Tibial artery (tissue), 4 donors: ENCODE results near the gene NCBP3.

ENCODE experiments used
- DNase-seq, 2 donors: peaks; one replicate each; pipeline ENCODE4 v3.0.0-alpha.2; 2019
- H3K27ac ChIP-seq, 2 donors: fragments of 200-600 bp; sonication (generic) in 1 of 2; 1 replicate in 1 of 2; 2 replicates in 1 of 2; pipeline ENCODE4 v1.5.1; 2018 to 2019; ENCODE audit warnings: mild to moderate bottlenecking in 1 of 2
- H3K27me3 ChIP-seq, 2 donors: fragments of 200-600 bp; sonication (generic) in 1 of 2; one replicate each; pipeline versions ENCODE4 v1.5.1 to v1.6.0; 2016 to 2019
- H3K36me3 ChIP-seq, 3 donors: fragments of 200-600 bp; sonication (generic) in 2 of 3; one replicate each; pipeline ENCODE4 v1.5.1; 2016 to 2019; ENCODE audit warnings: mild to moderate bottlenecking in 2 of 3
- H3K4me1 ChIP-seq, 4 donors: fragments of 200-600 bp; sonication (generic) in 2 of 4; 1 replicate in 3 of 4; 2 replicates in 1 of 4; pipeline ENCODE4 v1.5.1; 2016 to 2019
- H3K4me3 ChIP-seq, 2 donors: fragments of 200-600 bp; sonication (generic) in 1 of 2; 1 replicate in 1 of 2; 2 replicates in 1 of 2; pipeline ENCODE4 v1.5.1; 2018 to 2019; ENCODE audit warnings: mild to moderate bottlenecking in 2 of 2
- H3K9me3 ChIP-seq, 3 donors: fragments of 200-600 bp; sonication (generic) in 1 of 3; one replicate each; pipeline ENCODE4 v1.5.1; 2016 to 2019
- CTCF ChIP-seq, 2 experiments: fragments of 200-600 bp in 1 of 2; fragments of 450-650 bp in 1 of 2; IDR thresholded peaks; one replicate each; pipeline ENCODE4 v1.5.1; 2017 to 2019; ENCODE audit warnings: antibody characterized with exemption in 2 of 2, mild to moderate bottlenecking in 1 of 2, moderate library complexity in 1 of 2
- intact Hi-C: fragments of 100-400 bp; cut with DNase I; formaldehyde crosslinking; loops from one replicate; pipeline ENCODE4 v1.15.0; 2023; ENCODE audit warnings: low total_unique reads

Gene NCBP3

GRCh38 chr17:3870871-3871306 lies 24.8 kb upstream of the NCBP3 start:
- Histone ChIP-seq H3K4me3 (no peak overlapping the region), H3K27ac (no peak overlapping the region), H3K9me3 (no peaks in the 10 kb centered on the region), H3K36me3 (peaks cover 24 to 72% (median 52%) of the 10 kb centered on the region in 3 donors), H3K27me3 (no peaks in the 10 kb centered on the region), H3K4me1 (no peaks in the 10 kb centered on the region)
- TF ChIP-seq CTCF (IDR thresholded peaks at IDR 0.05): no peak
- DNase-seq: no peak
- intact Hi-C loops: no loop called here

GRCh38 chr17:3867606-3868005 lies 21.6 kb upstream of the NCBP3 start:
- Histone ChIP-seq H3K27me3 (no peaks in the 10 kb centered on the region), H3K27ac (no peak overlapping the region), H3K36me3 (peaks cover 8 to 51% (median 24%) of the 10 kb centered on the region in 3 donors), H3K9me3 (no peaks in the 10 kb centered on the region), H3K4me3 (no peak overlapping the region), H3K4me1 (peaks cover 0 to 12% (median 7%) of the 10 kb centered on the region in 4 donors)
- no peak for TF ChIP-seq CTCF (IDR thresholded peaks at IDR 0.05)
- intact Hi-C loops: no loop called here
- no peak for DNase-seq

- H3K27ac ChIP-seq: no peak overlapping the region
- intact Hi-C loops: no loop called here
- no peaks in the 10 kb centered on the region for H3K9me3 ChIP-seq
- H3K4me1 ChIP-seq: peaks cover 0 to 12% (median 7%) of the 10 kb centered on the region in 4 donors
- no peak for TF ChIP-seq CTCF (IDR thresholded peaks at IDR 0.05)
- no peaks in the 10 kb centered on the region for H3K27me3 ChIP-seq
- no peak overlapping the region for H3K4me3 ChIP-seq
- H3K36me3 ChIP-seq: peaks cover 8 to 50% (median 21%) of the 10 kb centered on the region in 3 donors
- no peak for DNase-seq
Measured at GRCh38 chr17:3867106-3867505, 21.1 kb upstream of the NCBP3 start.

GRCh38 chr17:3866276-3866675 lies 20.2 kb upstream of the NCBP3 start:
- Histone ChIP-seq H3K27me3 (no peaks in the 10 kb centered on the region), H3K27ac (no peak overlapping the region), H3K4me1 (peaks cover 0 to 12% (median 7%) of the 10 kb centered on the region in 4 donors), H3K36me3 (peaks cover 3 to 52% (median 23%) of the 10 kb centered on the region in 3 donors), H3K4me3 (no peak overlapping the region), H3K9me3 (no peaks in the 10 kb centered on the region)
- DNase-seq: no peak
- TF ChIP-seq CTCF (IDR thresholded peaks at IDR 0.05): no peak
- intact Hi-C loops: no loop called here

GRCh38 chr17:3865176-3865575 lies 19.1 kb upstream of the NCBP3 start:
- Histone ChIP-seq H3K4me1 (peaks cover 0 to 12% (median 7%) of the 10 kb centered on the region in 4 donors), H3K36me3 (peaks cover 11 to 63% (median 29%) of the 10 kb centered on the region in 3 donors), H3K27me3 (no peaks in the 10 kb centered on the region), H3K27ac (peak overlapping the region; percentile 13 to 44), H3K9me3 (no peaks in the 10 kb centered on the region), H3K4me3 (no peak overlapping the region)
- TF ChIP-seq CTCF (IDR thresholded peaks at IDR 0.05): no peak
- intact Hi-C loops: no loop called here
- no peak for DNase-seq

- no peaks in the 10 kb centered on the region for H3K27me3 ChIP-seq
- no peaks in the 10 kb centered on the region for H3K9me3 ChIP-seq
- no peak overlapping the region for H3K4me3 ChIP-seq
- intact Hi-C loops: loop anchor here (5.0 kb wide), 1 partner anchor 143 kb away; no protein-coding TSS in a partner anchor
- no peak for TF ChIP-seq CTCF (IDR thresholded peaks at IDR 0.05)
- DNase-seq: no peak
- peaks cover 0 to 12% (median 7%) of the 10 kb centered on the region in 4 donors for H3K4me1 ChIP-seq
- H3K27ac ChIP-seq: peak overlapping the region; percentile 13 to 44
- H3K36me3 ChIP-seq: peaks cover 11 to 64% (median 29%) of the 10 kb centered on the region in 3 donors
Measured at GRCh38 chr17:3864534-3864933, 18.5 kb upstream of the NCBP3 start.
